ENCODE data around the gene NECTIN4.

Gene NECTIN4

DNA sequence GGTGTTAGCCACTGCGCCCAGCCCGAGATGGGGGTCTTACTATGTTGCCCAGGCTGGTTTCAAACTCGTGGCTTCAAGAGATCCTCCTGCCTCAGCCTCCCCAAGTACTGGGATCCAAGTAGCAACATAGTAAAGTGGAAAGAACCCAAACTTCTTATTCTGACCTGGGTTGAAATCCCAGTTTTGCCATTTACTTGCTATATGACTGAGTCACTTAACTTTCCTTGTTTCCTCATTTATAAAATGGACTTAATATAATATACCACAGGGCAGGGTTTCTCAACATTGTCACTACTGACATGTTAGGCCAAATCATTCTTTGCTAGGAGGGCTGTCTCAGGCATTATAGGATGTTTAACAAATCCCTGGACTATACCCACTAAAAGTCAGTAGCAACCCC, 21.8 kb upstream of the NECTIN4 start:
- FAIRE-seq = no peak

DNA sequence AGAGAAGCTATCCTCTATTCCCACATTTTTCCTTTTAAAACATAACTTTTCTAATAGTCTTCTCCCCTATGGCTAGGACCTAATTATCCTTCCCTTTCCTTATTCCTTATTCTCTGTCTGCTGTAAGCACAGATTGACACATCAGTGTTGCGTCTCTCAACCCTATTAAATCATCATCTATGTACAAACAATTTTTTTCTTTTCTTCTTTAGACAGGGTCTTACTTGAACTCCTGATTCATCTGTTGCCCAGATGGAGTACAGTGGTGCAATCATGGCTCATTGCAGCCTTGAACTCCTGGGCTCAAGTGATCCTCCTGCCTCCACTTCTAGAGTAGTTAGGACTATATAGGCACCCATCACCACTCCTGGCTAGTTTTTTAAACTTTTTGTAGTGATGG, 17.1 kb upstream of the NECTIN4 start:
- FAIRE-seq = no peak

DNA sequence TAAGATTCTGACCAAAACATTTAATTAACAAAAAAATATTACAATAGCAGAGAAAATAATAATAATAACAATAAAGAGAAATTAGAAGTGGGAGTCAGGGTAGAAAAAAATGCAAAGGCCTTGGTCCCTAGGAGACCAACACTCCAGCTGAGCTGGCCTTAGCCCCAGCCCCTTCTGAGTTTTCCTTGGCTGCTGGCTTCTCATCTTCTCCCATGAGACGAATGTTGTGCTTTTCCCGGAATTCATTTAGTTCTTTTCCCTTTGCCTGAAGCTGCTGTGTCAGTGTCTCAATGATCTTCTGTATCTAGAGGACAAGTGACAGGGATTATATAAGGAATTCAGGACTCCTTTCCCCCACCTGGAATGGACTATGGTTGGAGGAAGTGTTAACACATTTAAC, 11.2 kb upstream of the NECTIN4 start:
- no peak for FAIRE-seq

DNA sequence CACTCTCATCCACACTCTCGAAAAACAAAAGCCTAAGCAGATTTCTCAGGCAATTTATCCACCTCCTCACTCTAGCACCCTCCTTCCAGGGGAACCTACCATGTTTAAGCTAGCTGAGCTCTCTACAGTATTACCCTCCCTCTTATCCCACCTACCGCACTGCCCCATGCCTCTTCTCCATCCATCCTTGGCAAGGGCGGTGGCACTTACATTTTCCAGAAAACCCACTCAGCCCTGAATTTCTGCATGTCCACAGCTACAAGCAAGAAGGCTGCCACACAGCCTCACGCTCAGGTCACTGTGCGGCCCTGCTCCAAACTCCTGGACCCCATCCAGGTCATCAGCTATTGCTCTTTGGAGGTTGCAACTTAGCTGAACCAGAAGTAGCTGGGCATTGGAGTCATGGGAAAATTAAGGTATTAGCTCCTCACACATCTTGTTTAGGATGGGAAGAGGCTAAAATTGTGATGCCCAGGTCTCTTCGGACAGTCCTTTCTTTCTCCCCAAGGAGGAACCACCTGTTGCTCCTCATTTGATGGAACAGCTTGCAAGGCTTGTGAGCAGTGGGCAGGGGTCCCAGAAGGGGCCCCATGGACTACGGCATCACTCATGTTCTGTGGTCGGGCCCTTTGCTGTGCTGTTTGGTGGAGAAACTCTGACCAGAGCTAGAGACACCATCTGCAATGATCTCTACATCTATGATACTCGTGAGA, 9.9 kb upstream of the NECTIN4 start:
- FAIRE-seq = no peak

DNA sequence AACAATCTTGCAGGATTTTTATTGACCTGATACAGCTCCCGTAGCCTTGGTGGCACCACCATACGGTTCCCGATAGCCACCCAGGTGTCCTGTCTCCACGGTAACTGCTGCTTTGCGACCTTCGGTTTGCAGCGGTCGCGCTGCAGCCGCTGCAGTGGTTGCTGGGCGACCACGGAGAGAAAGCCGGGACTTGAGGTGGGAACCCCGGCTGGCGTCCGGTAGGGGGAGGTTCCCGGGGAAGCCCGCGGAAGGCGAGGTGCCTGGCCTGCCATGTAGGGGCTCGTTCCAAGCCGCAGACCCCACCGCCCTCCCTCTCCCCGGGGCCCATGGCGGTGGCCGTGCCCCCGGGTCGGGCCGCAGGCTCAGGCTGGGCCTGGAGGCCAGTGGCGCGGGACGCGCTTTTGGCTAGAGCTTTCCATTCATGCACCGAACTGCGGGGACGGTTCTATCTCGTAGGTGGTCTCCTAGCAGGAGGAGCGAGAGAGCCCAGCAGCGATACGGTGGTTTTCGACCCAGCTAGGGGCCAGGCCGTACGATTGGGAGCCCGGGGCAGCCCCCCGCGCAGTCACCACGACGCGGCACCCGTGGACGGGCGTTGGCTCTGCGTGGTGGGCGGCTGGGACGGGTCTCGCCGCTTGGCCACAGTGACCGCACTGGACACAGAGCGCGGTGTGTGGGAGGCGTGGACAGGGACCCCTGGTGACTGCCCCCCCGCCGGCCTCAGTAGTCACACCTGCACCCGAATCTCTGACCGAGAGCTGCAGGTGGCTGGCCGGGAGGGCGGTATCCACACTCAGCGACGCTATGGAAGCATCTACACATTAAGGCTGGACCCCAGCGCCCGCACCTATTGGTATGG, 9.1 kb upstream of the NECTIN4 start, which contains the start of gene KLHDC9:
KLHDC9 (plus strand) TSS at position 152 of the 859 bp plus-strand sequence; CDS start at position 327, 175 bp downstream.
- no peak for FAIRE-seq

DNA sequence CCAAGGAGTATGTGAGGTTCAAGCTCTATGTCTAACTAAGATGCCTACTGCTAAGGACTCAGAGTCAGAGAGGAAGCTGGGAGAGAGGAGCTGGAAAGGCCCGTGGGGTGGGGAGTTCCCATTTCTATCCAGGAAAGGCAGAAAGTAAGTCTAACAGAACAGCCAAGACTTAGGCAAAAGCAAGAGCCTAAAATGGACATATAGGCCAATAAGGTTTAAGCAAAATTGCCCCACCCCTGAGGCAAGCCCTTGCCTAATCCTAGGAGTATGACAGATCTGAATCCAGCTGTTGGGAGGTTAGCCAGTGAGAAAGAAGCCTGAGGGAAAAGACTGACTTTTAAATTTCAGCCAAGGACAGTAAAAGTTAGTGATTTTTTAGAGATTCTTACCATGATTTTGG, 7.2 kb upstream of the NECTIN4 start:
- FAIRE-seq = no peak

DNA sequence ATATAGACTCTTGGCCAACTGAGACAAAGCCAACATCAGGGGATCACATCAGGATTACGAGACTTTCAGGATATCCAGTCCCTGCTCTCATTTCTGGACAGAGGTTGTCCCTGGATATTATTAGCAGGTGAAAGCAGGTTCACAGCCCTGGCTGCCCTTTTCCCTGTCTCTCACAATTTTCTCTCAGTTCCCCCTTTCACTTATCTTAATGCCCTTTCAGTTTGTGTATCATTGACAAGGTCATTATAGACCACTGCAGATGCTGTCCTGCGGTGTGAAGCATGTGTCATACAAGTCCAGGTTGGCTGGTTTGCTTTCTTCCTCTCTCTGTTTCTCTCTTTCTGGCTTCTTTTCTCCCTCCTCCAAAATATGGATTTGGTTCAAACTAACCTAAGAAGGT, 6.7 kb upstream of the NECTIN4 start:
- no peak for FAIRE-seq

DNA sequence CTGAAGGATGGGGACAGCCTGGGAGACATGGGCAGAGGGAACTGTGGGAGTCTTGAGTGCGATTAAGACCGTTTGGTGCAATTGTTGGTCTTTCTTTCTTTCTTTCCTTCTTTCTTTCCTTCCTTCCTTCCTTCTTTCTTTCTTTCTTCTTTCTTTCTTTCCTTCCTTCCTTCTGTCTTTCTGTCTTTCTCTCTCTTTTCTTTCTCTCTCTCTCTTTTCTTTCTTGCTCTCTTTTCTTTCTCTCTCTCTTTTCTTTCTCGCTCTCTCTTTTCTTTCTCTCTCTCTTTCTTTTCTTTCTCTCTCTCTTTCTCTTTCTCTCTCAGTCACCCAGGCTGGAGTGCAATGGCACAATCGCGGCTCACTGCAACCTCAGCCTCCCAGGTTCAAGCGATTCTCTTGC, 5.9 kb upstream of the NECTIN4 start:
- FAIRE-seq = no peak

DNA sequence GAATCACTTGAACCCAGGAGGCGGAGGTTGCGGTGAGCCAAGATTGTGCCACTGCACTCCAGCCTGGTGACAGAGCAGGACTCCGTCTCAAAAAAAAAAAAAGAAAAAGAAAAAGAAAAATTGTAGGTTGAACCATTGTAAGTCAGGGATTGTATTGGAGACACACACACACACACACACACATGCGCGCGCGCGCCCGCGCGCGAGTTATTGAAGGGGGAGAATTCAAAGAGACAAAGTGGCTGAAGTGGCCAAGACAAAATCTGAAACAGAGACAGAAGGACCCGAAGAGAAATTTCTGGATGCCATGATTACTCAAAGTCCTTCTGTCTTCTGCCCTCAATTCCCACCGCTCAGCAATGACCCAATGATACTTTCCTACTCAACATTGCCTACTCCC, 5.1 kb upstream of the NECTIN4 start:
- FAIRE-seq = no peak

DNA sequence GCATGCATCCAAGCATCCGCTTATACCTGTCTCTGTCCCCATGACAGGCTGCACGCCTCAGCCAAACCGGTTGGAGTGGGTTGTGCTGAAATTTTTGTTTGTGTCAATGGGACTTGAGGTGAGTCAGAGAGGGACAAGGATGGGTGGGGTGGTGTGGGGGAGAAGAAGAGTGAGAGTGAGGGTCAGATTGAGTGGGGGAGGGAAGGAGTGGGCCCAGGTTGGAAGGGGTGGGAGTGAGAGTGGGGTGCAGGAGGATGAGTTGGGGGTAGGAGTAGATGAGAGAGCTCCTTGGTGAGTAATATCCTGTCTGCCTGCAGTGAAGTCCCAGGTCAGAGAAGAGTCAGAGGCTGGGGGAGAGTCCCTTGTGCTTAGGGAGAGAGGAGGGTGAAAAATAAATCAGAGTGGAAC, 3.3 kb upstream of the NECTIN4 start:
- no peak for FAIRE-seq

DNA sequence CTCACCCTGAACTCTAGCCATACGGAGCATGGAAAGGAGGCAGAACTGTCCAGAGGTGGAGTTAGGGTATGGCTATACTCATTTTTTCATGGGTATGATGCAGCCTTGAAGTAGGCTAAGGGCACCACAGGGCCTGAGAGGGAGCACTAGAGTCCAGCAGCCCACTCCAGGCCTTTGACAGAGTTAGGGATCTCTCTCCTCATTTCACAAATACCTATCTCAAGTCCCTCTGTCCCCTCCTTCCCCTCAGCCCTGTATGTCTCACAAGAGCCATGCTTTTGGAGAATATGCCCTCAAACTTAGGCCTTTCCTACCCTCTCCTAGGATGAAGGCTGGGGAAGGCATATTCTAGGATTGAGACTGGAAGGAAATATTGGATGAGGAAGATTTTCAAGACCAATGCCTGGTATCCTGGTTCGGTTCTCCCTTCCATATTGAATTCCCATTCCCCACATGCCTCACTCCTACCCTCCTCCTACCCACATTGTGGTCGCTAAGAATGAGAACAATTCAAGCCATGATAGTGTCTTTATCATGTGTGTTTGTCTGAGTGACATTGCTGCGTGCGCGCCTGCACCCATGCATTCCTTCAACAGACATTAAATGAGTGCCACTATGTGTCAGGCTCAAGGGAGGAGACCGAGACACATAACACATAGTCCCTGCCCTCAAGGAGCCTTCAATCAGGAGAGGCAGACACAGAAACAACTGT, 2.6 kb upstream of the NECTIN4 start:
- no peak for FAIRE-seq

DNA sequence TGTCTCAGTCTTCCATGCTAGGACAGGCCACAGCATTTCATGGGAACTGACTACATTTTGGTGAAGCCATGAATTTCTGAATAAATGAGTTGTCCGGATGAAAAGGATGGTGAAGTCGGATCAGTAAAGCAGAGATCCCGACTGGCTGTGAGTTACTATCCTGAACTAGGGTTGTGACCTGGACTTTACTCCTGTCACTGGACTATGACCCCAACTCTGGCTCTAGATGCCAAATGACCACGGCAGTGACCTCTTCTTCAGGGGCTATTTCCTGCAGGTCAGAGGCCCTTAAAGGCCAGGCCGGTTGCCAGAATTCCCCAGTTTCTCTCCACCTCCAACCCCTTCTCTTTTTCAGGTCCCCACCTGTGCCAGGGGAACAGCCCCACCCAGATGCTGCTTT, 1.7 kb upstream of the NECTIN4 start:
- FAIRE-seq = no peak

DNA sequence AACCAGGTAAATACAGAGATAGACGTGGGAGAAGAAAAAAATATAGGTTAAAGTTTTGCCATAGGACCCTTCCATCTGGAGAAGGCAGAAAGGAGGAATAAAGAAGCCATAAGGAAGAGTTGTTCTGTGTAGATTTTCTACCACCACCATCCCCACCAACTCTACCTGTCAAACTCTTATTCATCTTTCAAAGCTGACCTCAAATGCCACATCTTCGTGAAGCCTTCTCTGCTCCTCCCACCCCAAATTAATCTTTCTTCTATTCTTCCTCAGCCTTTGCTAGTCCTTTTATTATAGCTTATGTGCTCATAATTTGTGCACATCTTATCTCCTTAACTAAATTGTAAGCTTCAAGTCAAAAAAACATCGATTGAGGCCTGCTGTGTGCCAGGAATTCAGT, 1.3 kb upstream of the NECTIN4 start:
- FAIRE-seq = no peak

DNA sequence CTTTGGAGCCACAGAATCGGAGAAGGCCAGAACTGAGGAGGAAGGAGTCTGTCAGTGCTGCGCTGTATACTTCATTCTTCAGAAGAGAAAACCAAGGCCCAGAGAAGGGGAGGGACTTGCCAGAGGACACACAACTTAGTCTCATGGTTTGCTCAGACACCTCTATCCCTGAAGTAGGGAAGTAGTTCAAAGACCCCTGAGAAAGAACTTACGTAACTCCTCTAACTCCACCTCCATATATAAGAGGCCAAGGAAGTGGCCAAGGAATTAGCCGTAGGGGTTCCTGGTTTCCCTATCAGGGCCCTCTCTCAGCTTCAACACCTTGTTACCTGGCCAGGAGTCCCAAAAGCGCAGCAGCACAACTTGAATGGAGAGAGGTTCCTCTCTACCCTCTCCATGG, 580 bp upstream of the NECTIN4 start:
- no peak for FAIRE-seq

DNA sequence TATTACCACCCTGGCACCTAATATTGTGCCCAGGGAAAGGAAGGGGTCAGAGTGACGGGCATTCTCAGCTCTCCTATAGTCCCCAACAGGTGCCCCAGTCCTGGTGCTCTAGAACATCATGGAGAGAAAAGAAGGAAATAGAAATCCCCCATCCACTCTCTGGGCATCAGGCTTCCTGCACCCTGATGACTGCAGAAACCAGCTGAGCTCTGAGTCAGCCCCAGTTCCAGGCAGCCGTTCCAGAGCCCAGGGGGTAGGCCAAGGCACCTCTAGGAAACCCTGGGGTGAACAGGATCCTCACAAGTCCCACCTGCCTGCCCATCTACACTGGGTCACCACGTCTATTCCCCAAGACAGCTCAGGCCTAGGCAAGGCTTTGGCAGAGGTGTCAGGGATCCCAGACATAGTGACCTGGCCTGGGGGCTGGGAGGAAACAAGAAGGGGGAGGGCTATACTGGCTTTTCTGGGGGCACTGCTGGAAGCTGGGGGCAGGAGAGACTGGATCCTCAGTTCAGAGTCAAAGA, 709 bp downstream of the NECTIN4 start:
- FAIRE-seq = no peak

DNA sequence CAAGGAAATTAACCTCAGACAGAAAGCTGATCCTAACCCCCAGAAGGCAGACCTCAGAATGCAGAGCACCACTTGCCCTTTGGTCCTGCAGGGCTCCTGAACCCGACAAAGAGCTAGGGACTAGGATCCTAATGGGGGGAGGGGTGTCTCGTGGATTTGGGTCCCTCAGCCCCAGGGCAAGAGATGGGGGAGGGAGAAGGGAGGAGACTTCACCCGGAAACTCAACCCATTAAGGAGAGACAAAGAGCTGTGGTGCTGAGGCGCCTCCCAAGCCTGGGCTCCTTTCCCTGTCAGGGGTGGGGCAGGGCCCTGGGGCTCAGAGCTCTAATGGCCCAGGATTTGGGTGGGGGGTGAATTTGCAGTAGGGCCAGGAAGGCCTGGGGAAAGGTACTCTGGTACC, 2.9 kb downstream of the NECTIN4 start:
- no peak for FAIRE-seq

DNA sequence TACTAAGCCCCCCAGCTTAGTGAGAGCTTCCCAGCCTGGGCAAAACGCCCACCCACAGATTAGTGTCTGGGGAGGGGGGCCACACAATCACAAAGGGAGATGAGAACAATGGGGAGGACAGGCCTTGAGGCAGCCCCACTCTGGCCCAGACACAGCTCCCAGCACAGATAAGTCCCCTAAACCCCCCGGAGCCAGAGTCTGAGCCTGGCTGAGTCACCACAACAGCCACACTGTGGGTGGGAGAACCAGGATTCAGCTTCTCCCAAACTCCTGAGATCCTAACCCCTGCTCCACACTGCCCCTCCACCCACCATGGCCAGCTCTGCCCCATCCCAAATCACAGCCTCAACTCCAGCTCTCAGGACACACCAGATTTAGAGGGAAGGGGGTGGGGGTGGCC, 4.2 kb downstream of the NECTIN4 start:
- FAIRE-seq = no peak

DNA sequence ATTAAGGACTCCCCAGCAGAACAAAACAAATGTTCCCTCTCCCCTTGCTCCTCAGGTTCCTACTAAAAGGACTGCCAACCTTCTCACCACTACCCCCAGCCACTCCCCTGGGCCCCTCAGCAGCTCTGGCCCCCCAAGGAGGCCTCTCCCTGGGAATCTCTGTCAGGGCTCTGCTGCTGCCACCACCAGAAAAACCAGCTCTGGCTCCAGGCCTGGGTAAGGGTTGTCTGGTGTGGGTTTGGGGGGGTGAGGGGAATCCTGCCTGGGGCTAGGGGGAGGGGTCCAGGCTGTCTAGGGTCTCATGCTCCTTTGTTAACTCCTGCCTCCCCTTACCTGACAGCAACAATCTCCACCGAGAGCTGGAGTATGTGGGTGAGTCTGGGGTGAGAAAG, 4.8 kb downstream of the NECTIN4 start:
- no peak for FAIRE-seq

DNA sequence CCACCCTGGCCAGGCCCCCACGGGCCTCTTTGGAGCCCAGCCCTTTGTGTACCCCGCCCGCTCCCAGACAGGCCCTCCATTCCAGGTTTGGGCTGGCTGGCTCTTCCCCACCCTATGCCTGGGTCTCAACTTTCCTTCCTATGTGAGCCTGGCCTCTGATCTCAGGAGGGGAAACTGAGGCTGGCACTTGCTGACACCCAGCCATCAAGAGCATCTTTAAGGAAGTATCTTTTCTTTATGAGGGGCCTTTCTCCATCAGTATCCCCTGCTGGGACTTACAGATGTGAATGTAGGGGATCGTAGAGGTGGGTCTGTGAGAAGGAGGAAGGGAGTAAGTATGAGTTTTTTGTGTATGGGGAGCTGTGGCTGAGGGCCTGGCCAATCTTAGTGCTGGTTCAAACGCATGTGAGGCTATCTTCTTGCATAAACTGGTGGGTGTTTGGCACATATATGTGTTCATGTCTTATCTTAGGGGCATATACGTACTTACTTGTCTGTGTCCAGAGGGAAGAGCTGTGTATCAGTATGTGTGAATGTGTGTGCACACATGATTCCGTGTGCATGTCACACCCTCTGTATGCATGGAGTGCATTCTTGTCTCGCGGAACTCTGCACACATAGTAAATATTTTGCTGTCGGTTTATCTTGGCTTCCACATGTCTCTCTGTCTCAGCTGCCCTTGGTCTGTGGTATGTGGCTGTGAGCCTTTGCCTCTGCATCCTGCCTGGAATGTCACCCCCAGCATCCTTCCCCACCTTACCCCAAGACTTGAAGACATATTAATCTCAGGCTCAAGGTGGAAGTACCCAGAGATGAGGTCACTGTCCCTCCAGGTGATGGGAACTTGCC, 5.4 kb downstream of the NECTIN4 start:
- no peak for FAIRE-seq

DNA sequence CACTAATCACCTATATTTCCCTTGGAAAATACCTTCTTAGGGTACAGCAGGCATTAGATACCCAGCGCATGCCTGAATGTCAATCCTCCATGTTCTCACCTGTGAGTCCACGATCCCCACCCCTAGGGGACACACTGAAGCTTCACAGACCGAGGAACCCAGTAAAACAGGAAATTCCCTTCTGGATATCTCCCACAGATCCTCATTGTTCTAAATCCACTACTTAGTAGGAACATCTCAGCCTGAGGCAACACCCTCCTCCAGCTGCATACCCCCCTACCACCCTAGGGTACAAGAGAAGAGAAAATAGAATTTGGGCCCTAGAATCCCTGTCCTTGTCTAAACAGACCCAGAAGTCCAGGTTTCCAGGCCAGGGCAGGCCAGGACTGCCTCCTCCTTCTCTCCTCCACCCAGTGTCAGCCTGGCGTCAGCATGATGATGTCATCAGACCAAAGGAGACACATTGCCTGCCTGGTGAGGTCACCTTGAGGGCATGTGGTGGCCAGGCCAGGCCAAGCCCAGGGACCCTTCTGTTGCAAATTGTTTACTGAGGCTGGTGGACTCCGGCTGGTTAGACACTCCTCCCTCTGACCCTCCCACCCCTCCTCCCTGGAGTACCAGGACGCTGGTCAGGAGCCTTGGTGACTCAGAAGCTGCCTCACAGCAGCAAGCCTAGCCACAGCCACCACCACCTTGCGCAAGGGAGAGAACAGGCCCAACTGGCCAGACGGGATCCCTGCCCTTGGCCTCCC, 6.2 kb downstream of the NECTIN4 start:
- no peak for FAIRE-seq

DNA sequence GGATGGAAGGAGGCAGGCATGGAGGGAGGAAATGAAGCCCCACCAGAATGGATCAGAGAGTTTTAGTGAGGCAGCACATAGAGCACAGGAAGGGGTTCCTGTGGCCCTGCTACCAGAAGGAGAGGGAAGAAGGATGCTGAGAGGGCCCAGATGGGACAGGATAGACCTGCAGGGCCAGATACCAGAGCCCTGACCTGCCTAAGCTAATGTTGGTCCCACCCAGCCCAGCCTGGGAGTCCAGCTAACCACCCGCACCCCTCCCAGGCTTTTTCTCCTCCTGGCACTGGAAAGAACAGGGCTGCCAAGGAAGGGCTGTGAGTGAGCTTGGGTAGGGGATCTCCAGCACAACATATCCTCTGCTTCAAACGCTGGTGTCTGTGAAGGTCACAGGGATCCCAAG, 6.9 kb downstream of the NECTIN4 start:
- FAIRE-seq = no peak

DNA sequence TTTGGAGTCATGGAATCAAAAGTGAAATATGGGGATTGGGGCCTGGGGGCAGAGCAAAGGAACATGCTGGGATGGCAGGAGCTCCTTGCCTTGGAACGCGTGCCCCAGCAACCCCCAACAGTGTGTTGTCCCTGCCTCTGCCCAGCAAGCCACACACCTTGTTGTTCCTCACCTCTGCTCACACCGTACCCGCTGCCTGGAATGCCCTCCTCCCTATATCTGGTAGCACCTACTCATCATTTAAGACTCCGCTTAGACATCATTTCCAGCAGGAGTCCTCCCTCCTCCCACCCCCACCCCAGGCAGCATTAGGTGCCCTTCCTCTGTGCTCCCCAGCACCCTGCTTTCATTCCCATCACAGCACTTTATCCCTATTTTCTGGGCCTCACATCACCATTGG, 7.8 kb downstream of the NECTIN4 start:
- FAIRE-seq = no peak
